Measurements from ENCODE around the gene PTTG1IP. TPM values are rescaled to one million over a fixed set of nuclear protein-coding genes. Genes with fewer than 3 reads are reported as not detected.

The PTTG1IP gene
- total and polyA plus RNA-seq, 2 donors (not counting 1 experiment from before 2014, with no cell fraction given) = 229 to 240 TPM

DNA sequence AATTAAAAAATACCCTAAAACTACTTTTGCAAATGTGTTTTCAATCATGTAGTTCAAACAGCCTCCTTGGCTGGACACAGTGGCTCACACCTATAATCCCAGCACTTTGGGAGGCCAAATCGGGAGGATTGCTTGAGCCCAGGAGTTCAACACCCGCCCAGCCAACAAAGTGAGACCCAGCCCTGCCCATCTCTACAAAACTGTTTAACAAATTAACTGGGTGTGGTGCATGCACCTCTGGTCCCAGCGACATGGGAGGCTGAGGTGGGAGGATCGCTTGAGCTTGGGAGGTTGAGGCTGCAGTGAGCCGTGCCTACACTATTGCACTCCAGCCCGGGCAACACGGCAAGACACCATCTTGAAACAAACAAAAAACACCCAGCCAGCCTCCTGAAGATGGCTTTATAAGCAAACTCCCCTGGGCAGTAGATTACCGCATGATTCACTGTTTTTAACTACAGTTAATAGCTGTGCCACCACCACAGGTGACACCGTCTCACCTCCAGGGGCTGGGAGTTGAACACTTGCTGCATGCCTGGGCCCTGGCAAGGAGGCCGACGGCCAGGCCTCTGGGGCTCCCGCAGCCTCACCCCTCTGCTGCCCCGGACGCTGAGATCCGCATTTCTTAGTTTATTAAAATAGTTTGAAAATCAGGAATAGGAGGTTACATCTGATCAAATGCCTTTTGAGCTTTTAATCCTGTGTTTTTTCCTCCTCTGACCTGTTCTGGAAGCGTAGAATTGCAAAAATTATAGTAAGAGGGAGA is 16.2 kb downstream of the PTTG1IP start:
- no peaks in the 10 kb centered on the region for H3K4me1 ChIP-seq (ENCODE audit: control insufficient read depth, extremely low read depth, insufficient read depth, low read length)
- H3K9ac ChIP-seq (ENCODE audit: insufficient read depth, low read length) = no peak overlapping the region
- H3K36me3 ChIP-seq (ENCODE audit: control insufficient read depth, insufficient read depth, low read length) = peaks cover 33% of the 10 kb centered on the region
- DNase-seq (ENCODE audit: low read depth in 2 of 2) = no peak
- no peaks in the 10 kb centered on the region for H3K27me3 ChIP-seq (ENCODE audit: control insufficient read depth, insufficient read depth, low read length)
- no peak overlapping the region for H3K4me3 ChIP-seq (replicated peaks in 1 of 4; ENCODE audit: control extremely low read depth in 1 of 4, insufficient read depth in 1 of 4, low read depth in 3 of 4, low read length in 4 of 4)
- H3K4me2 ChIP-seq (ENCODE audit: extremely low read depth, insufficient read depth, low read length) = no peak overlapping the region
- no peaks in the 10 kb centered on the region for H3K9me3 ChIP-seq (ENCODE audit: control insufficient read depth, insufficient read depth, low read depth, low read length)
- H3K27ac ChIP-seq (ENCODE audit: insufficient read depth, low read length) = no peak overlapping the region
- H3K79me2 ChIP-seq (ENCODE audit: control insufficient read depth, insufficient read depth, low read length) = peaks cover 51% of the 10 kb centered on the region
- no peak overlapping the region for H2AFZ ChIP-seq (ENCODE audit: low read length)
- no peak for TF ChIP-seq EZH2 (IDR thresholded peaks at IDR 0.05; ENCODE audit: low read length, missing control alignments)
- TF ChIP-seq, protein P1, sequence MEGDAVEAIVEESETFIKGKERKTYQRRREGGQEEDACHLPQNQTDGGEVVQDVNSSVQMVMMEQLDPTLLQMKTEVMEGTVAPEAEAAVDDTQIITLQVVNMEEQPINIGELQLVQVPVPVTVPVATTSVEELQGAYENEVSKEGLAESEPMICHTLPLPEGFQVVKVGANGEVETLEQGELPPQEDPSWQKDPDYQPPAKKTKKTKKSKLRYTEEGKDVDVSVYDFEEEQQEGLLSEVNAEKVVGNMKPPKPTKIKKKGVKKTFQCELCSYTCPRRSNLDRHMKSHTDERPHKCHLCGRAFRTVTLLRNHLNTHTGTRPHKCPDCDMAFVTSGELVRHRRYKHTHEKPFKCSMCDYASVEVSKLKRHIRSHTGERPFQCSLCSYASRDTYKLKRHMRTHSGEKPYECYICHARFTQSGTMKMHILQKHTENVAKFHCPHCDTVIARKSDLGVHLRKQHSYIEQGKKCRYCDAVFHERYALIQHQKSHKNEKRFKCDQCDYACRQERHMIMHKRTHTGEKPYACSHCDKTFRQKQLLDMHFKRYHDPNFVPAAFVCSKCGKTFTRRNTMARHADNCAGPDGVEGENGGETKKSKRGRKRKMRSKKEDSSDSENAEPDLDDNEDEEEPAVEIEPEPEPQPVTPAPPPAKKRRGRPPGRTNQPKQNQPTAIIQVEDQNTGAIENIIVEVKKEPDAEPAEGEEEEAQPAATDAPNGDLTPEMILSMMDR (conservative IDR thresholded peaks at IDR 0.05 in 1 of 2, IDR thresholded peaks at IDR 0.05 in 1 of 2; ENCODE audit: low read depth in 1 of 2, low read length in 2 of 2) = no peak
- no peaks in the 10 kb centered on the region for H4K20me1 ChIP-seq (ENCODE audit: control insufficient read depth, extremely low read depth, insufficient read depth, low read length)

DNA sequence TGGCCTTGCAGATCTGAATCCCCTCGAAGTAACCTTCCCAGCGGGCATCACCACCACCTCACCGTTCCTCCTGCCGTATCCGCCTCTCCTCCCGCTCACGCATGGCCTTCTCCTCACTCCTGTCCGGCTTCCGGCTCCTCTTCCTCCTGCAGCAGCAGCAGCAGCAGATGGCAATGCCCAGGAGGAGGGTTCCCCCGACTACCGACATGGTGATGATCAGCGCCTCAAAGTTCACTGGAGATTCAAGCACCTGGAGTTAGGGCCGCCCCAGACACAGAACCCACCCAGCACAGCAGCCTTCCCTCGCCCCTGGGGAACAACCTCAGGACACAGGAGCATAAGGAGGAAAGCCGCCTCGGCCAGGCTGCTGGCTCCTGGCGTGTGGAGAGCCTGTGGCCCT is 17.4 kb downstream of the PTTG1IP start:
- Histone ChIP-seq H3K9me3 (ENCODE audit: control insufficient read depth, insufficient read depth, low read depth, low read length) (no peaks in the 10 kb centered on the region), H3K36me3 (ENCODE audit: control insufficient read depth, insufficient read depth, low read length) (peaks cover 35% of the 10 kb centered on the region), H3K4me3 (replicated peaks in 1 of 4; ENCODE audit: control extremely low read depth in 1 of 4, insufficient read depth in 1 of 4, low read depth in 3 of 4, low read length in 4 of 4) (no peak overlapping the region), H3K4me2 (ENCODE audit: extremely low read depth, insufficient read depth, low read length) (no peak overlapping the region), H3K27me3 (ENCODE audit: control insufficient read depth, insufficient read depth, low read length) (no peaks in the 10 kb centered on the region), H2AFZ (ENCODE audit: low read length) (no peak overlapping the region), H3K9ac (ENCODE audit: insufficient read depth, low read length) (no peak overlapping the region), H3K79me2 (ENCODE audit: control insufficient read depth, insufficient read depth, low read length) (peaks cover 39% of the 10 kb centered on the region), H3K4me1 (ENCODE audit: control insufficient read depth, extremely low read depth, insufficient read depth, low read length) (no peaks in the 10 kb centered on the region), H3K27ac (ENCODE audit: insufficient read depth, low read length) (no peak overlapping the region), H4K20me1 (ENCODE audit: control insufficient read depth, extremely low read depth, insufficient read depth, low read length) (no peaks in the 10 kb centered on the region)
- no peak for DNase-seq (ENCODE audit: low read depth in 2 of 2)
- TF ChIP-seq, protein P1 (conservative IDR thresholded peaks at IDR 0.05 in 1 of 2, IDR thresholded peaks at IDR 0.05 in 1 of 2; ENCODE audit: low read depth in 1 of 2, low read length in 2 of 2) = no peak
- TF ChIP-seq EZH2 (IDR thresholded peaks at IDR 0.05; ENCODE audit: low read length, missing control alignments) = no peak

DNA sequence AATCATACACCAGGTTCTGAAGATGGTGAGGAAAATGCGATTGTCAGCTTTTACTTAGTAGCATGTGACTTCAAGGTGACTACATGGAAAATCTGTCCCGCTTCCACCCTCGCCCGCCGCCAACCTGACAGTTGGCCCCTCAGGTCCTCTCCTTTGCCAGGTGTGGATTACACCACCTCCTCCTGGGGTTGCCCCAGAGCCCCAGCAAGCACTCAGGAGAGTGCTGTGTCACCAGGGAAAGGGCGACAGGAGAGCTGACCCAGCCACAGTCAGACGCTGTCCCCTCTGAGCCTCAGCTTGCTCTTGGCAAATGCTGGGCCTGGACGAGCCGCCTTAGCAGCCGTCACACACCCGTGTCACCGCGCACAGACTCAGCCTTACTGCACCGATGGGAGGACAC is 17.9 kb downstream of the PTTG1IP start:
- Histone ChIP-seq H3K36me3 (ENCODE audit: control insufficient read depth, insufficient read depth, low read length) (peaks cover 37% of the 10 kb centered on the region), H3K27ac (ENCODE audit: insufficient read depth, low read length) (no peak overlapping the region)

More for the DNA sequence above, 17.9 kb downstream of the PTTG1IP start:
- H3K4me2 ChIP-seq (ENCODE audit: extremely low read depth, insufficient read depth, low read length) = no peak overlapping the region
- no peaks in the 10 kb centered on the region for H3K9me3 ChIP-seq (ENCODE audit: control insufficient read depth, insufficient read depth, low read depth, low read length)
- H3K4me1 ChIP-seq (ENCODE audit: control insufficient read depth, extremely low read depth, insufficient read depth, low read length) = no peaks in the 10 kb centered on the region
- DNase-seq (ENCODE audit: low read depth in 2 of 2) = no peak
- H4K20me1 ChIP-seq (ENCODE audit: control insufficient read depth, extremely low read depth, insufficient read depth, low read length) = no peaks in the 10 kb centered on the region
- no peaks in the 10 kb centered on the region for H3K27me3 ChIP-seq (ENCODE audit: control insufficient read depth, insufficient read depth, low read length)
- TF ChIP-seq, protein P1 (conservative IDR thresholded peaks at IDR 0.05 in 1 of 2, IDR thresholded peaks at IDR 0.05 in 1 of 2; ENCODE audit: low read depth in 1 of 2, low read length in 2 of 2) = no peak
- TF ChIP-seq EZH2 (IDR thresholded peaks at IDR 0.05; ENCODE audit: low read length, missing control alignments) = no peak
- H2AFZ ChIP-seq (ENCODE audit: low read length) = no peak overlapping the region
- H3K9ac ChIP-seq (ENCODE audit: insufficient read depth, low read length) = no peak overlapping the region
- peaks cover 36% of the 10 kb centered on the region for H3K79me2 ChIP-seq (ENCODE audit: control insufficient read depth, insufficient read depth, low read length)
- H3K4me3 ChIP-seq (replicated peaks in 1 of 4; ENCODE audit: control extremely low read depth in 1 of 4, insufficient read depth in 1 of 4, low read depth in 3 of 4, low read length in 4 of 4) = no peak overlapping the region
